Activated T-helper 1 cell treated with anti-CD3 and anti-CD28 coated beads, Interleukin-12 subunit alpha, Interleukin-12 subunit beta, Interleukin-2, Interleukin-4 antibody, amounts not matched to agents 30 ng/mL and 10 ng/mL and 1 ng/mL, durations not matched to agents 14 hours and 24 hours and 36 hours (primary cell): ENCODE results near the gene TAF4. TPM values are rescaled to one million over a fixed set of nuclear protein-coding genes. Genes with fewer than 3 reads are reported as not detected.

Experiments
- DNase-seq: peaks from one replicate; pipeline ENCODE4 v3.0.0; 2021; ENCODE audit warnings: low spot score
- H3K27ac Mint-ChIP-seq: one replicate; pipeline ENCODE4 v1.8.0; 2021; ENCODE audit warnings: mild to moderate bottlenecking, mixed read lengths
- H3K27me3 Mint-ChIP-seq: one replicate; pipeline ENCODE4 v1.8.0; 2022; ENCODE audit warnings: mild to moderate bottlenecking, moderate library complexity, mixed read lengths; ENCODE audit not compliant: insufficient read depth
- H3K36me3 Mint-ChIP-seq: one replicate; pipeline ENCODE4 v1.8.0; 2021; ENCODE audit warnings: low read depth, mixed read lengths
- H3K4me1 Mint-ChIP-seq: one replicate; pipeline ENCODE4 v1.8.0; 2021; ENCODE audit warnings: low read depth, mixed read lengths
- H3K4me3 Mint-ChIP-seq: one replicate; pipeline ENCODE4 v1.8.0; 2021; ENCODE audit warnings: mild to moderate bottlenecking, moderate library complexity, mixed read lengths
- H3K9me3 Mint-ChIP-seq: one replicate; pipeline ENCODE4 v1.8.0; 2021; ENCODE audit warnings: mixed read lengths
- intact Hi-C: fragments of 100-400 bp; cut with micrococcal nuclease; formaldehyde crosslinking; loops from one replicate; pipeline ENCODE4 v1.15.1; 2024
- total RNA-seq: library from RNA; stranded (reverse); gene quantifications from 2 replicates; pipeline ENCODE4 v1.2.3, GENCODE V29; 2022

The TAF4 gene, protein sequence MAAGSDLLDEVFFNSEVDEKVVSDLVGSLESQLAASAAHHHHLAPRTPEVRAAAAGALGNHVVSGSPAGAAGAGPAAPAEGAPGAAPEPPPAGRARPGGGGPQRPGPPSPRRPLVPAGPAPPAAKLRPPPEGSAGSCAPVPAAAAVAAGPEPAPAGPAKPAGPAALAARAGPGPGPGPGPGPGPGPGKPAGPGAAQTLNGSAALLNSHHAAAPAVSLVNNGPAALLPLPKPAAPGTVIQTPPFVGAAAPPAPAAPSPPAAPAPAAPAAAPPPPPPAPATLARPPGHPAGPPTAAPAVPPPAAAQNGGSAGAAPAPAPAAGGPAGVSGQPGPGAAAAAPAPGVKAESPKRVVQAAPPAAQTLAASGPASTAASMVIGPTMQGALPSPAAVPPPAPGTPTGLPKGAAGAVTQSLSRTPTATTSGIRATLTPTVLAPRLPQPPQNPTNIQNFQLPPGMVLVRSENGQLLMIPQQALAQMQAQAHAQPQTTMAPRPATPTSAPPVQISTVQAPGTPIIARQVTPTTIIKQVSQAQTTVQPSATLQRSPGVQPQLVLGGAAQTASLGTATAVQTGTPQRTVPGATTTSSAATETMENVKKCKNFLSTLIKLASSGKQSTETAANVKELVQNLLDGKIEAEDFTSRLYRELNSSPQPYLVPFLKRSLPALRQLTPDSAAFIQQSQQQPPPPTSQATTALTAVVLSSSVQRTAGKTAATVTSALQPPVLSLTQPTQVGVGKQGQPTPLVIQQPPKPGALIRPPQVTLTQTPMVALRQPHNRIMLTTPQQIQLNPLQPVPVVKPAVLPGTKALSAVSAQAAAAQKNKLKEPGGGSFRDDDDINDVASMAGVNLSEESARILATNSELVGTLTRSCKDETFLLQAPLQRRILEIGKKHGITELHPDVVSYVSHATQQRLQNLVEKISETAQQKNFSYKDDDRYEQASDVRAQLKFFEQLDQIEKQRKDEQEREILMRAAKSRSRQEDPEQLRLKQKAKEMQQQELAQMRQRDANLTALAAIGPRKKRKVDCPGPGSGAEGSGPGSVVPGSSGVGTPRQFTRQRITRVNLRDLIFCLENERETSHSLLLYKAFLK
- 26.3 and 28.3 TPM in 2 replicates for total RNA-seq

DNA sequence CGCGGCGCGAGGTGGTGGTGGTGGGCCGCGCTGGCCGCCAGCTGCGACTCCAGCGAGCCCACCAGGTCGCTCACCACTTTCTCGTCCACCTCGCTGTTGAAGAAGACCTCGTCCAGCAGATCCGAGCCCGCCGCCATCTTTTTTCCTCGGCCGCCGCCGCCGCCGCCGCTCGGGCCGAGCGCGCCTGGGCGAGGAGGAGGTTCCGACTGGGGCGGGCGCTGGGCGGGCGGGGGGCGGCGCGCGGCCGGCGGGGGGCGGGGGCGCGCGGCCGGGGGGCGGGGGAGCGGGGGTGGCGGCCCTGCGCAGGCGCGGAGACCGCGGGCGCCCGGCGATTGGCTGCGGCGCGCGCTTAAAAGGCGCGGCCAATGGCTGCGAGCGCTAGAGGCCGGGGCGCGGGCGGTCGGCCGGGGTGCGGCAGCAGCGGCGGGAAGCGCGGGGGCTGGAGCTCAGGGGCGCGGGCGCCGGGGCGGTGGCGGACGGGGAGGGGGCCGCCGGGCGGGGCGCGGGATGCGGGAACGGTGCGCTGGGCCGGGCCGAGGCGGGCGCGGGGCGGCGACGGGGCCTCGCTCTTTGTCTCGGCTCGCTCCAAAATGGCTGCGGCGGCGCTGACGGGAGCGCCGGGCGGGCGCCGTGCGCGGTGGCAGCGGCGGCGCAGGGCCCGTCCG, at the start of gene TAF4:
TAF4 (minus strand) TSS at position 208 of the 665 bp plus-strand sequence; CDS start at position 137, 71 bp downstream.
- intact Hi-C loops: loop anchor here (1.0 to 10.0 kb wide), 7 partner anchors 55 to 859 kb away; partner anchors contain the start of genes ADRM1, DIDO1, MRGBP and MTG2
- Mint-ChIP-seq H3K27me3 (peaks cover 6% of the 10 kb centered on the region), H3K9me3 (no peaks in the 10 kb centered on the region), H3K4me1 (peaks cover 42% of the 10 kb centered on the region), H3K4me3 (peak within 1 kb of the TSS; percentile 84), H3K36me3 (peaks cover 5% of the 10 kb centered on the region), H3K27ac (peak within 1 kb of the TSS; percentile 84)
- DNase-seq: peak; percentile 80

DNA sequence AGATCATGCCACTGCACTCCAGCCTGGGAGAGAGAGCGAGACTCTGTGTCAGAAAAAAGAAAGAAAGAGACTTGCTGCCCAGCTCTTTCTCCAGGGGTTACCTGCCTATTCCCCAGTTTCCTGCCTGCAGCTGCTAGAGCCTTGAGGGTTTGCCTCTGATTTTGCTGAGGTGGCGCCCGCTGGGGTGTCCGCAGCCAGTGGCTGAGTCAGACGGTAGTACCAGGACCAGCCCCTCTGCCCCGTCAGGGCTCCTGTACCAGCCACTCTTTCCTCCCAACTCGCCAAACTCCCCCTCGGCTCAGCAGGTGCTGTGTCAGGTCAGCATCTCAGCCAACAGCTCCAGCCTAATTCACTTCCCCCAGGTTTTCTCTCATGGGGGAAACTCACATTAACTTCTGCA, 49.2 kb upstream of the TAF4 start:
- Mint-ChIP-seq H3K9me3 (peaks cover 25% of the 10 kb centered on the region), H3K4me3 (no peak overlapping the region), H3K27ac (no peak overlapping the region), H3K27me3 (no peaks in the 10 kb centered on the region), H3K36me3 (peaks cover 2% of the 10 kb centered on the region), H3K4me1 (no peaks in the 10 kb centered on the region)
- no peak for DNase-seq
- intact Hi-C loops: no loop called here

DNA sequence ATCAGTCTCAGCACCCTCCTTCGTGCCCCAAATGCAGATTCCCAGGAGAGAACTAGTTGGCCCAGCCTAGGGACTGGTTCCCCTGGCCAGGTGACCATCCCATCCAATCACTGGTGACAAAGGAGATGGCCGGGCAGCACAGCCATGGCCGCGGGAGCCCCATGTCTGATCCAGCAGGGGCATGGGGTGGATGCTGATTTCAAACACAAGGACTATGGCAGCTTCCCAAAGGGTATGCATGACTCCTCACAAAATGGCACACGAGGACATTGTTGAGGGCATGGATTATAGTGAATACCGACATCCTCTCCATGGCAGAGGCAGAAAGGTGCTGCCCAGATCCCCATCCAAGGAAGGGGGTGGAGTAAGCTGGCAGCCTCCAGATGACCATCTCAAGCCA, 46.7 kb upstream of the TAF4 start:
- no peaks in the 10 kb centered on the region for H3K27me3 Mint-ChIP-seq
- no peaks in the 10 kb centered on the region for H3K4me1 Mint-ChIP-seq
- intact Hi-C loops: no loop called here
- H3K36me3 Mint-ChIP-seq: peaks cover 4% of the 10 kb centered on the region
- DNase-seq: no peak
- H3K27ac Mint-ChIP-seq: no peak overlapping the region
- H3K4me3 Mint-ChIP-seq: no peak overlapping the region
- peaks cover 47% of the 10 kb centered on the region for H3K9me3 Mint-ChIP-seq

DNA sequence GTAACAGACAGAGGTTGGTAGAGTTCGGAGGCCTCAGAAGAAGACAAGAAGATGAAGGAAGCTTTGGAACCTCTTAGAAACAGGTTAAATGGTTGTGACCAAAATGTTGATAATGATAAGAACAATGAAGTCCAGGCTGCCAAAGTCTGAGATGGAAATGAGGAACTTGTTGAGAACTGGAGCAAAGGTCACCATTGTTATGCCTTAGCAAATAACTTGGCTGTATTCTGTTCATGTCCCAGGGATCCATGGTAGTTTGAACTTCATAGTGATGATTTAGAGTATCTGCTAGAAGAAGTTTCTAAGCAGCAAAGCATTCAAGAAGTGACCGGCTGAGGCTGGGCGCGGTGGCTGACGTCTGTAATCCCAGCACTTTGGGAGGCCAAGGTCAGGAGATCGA, 45.5 kb upstream of the TAF4 start:
- no peak for DNase-seq
- H3K9me3 Mint-ChIP-seq: peaks cover 55% of the 10 kb centered on the region
- no peaks in the 10 kb centered on the region for H3K27me3 Mint-ChIP-seq
- intact Hi-C loops: no loop called here
- no peak overlapping the region for H3K27ac Mint-ChIP-seq
- no peak overlapping the region for H3K4me3 Mint-ChIP-seq
- H3K4me1 Mint-ChIP-seq: no peaks in the 10 kb centered on the region
- peaks cover 5% of the 10 kb centered on the region for H3K36me3 Mint-ChIP-seq

DNA sequence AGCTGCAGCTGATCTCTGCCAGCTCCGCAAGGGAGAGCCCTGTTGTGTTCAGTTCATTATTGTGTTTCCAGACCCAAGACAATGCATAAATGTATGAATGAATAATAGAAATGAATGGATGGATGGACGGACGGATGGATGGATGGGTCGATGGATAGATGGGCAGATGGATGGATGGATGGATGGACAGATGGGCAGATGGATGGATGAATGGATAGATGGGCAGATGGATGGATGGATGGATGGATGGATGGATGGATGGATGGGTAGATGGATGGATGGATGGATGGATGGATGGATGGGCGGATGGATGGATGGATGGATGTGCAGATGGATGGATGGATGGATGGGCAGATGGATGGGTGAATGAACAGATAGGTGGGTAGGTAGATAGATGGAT, 39.9 kb upstream of the TAF4 start:
- Mint-ChIP-seq H3K9me3 (peaks cover 53% of the 10 kb centered on the region), H3K4me3 (no peak overlapping the region), H3K4me1 (no peaks in the 10 kb centered on the region), H3K36me3 (peaks cover 3% of the 10 kb centered on the region), H3K27me3 (no peaks in the 10 kb centered on the region), H3K27ac (no peak overlapping the region)
- intact Hi-C loops: no loop called here
- DNase-seq: no peak

DNA sequence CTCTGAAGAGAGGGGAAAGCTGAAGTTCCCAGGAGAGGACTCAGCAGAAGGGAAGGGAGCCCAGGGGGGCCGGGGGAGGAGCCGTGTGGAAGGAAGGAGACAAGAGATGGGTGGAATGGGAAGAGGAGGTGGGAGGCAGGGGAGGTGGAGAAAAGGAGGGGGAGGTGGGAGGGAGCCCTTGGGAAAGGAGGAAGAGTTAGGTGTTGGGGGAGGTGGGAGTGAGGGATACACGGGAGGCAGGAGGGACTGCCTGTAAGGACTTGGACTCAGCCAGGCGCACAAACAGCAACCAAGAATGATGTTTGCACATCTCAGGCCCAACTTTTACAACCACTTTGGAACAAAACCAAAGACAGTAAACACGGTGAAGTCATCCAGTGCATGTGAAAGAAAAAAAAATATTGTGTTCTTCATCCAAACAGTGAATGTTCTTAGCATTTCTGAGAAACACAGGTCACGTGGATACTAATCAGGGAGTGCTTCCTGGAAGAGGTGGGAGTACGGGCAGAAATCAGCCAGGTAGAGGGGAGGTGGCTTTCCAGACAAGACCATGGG, 39.2 kb upstream of the TAF4 start:
- no peak overlapping the region for H3K4me3 Mint-ChIP-seq
- no peaks in the 10 kb centered on the region for H3K27me3 Mint-ChIP-seq
- H3K36me3 Mint-ChIP-seq: peaks cover 3% of the 10 kb centered on the region
- no peak for DNase-seq
- H3K4me1 Mint-ChIP-seq: no peaks in the 10 kb centered on the region
- intact Hi-C loops: no loop called here
- H3K9me3 Mint-ChIP-seq: peaks cover 55% of the 10 kb centered on the region
- H3K27ac Mint-ChIP-seq: no peak overlapping the region

DNA sequence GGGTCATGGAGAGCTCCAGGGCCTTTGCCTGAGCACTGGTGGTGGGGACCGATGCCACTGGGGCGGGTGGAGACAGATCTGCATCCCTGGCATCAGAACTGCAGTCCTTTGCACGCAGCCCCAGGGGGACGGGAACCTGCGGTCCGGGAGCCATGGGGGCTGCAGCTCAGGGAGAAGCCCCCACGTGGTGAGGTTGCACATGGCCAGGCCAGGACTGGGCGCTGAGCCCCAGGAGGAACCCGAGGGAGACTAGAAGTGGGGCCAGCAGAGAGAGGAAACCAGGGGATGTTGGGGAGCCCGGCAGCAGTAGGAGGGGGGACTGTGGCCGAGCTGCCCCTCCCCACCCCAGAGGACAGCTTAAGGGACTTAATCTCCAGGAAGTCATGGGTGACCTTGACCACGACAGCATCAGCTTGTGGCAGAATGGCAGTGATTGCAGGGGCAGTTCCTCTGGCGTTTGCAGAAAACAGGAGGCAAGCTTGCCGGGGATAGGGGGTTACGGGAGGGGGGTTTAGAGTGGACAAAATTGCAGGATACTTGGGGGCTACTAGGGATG, 38.6 kb upstream of the TAF4 start:
- no peak overlapping the region for H3K27ac Mint-ChIP-seq

DNA sequence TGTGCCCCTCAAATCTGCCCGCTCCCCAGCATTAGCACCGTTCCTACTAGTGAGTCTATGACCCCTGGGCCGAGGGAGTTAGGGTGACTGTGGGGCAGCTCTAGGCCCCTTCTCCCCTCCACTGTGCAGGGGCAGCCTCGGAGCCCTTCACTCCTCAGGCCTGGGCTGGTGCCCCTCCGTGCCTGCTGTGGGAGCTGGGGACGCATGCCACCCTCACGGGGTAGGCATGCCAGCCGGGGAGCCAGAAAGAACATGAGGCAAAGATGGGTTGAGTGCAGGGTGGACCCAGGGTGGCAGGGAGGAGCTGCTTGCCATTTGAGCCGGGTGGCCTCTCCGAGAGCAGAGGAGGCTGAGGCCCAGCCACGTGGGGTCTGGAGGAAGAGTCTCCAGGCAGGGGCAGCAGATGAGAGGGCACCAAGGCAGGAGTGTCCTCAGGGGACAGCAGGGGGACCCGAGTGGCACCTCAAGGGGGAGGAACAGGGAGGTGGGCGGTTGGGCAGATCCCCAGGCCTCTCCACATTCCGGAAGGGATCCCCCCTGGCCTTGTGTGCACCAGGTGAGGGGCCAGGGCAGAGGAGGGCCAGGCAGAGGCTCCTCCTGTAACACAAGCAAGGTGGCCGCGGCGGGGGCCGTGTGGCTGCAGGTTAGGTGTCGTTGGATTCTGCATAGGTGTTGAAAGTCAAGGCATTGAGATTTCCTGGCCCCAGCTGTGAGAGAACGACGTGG, 38.0 kb upstream of the TAF4 start:
- Mint-ChIP-seq H3K4me3 (no peak overlapping the region), H3K36me3 (peaks cover 1% of the 10 kb centered on the region), H3K27ac (no peak overlapping the region), H3K9me3 (peaks cover 48% of the 10 kb centered on the region), H3K4me1 (no peaks in the 10 kb centered on the region), H3K27me3 (no peaks in the 10 kb centered on the region)
- no peak for DNase-seq
- intact Hi-C loops: no loop called here

More for the DNA sequence above, 38.6 kb upstream of the TAF4 start:
- intact Hi-C loops: no loop called here
- H3K4me1 Mint-ChIP-seq: no peaks in the 10 kb centered on the region
- H3K4me3 Mint-ChIP-seq: no peak overlapping the region
- no peaks in the 10 kb centered on the region for H3K27me3 Mint-ChIP-seq
- no peak for DNase-seq
- peaks cover 54% of the 10 kb centered on the region for H3K9me3 Mint-ChIP-seq
- peaks cover 3% of the 10 kb centered on the region for H3K36me3 Mint-ChIP-seq

DNA sequence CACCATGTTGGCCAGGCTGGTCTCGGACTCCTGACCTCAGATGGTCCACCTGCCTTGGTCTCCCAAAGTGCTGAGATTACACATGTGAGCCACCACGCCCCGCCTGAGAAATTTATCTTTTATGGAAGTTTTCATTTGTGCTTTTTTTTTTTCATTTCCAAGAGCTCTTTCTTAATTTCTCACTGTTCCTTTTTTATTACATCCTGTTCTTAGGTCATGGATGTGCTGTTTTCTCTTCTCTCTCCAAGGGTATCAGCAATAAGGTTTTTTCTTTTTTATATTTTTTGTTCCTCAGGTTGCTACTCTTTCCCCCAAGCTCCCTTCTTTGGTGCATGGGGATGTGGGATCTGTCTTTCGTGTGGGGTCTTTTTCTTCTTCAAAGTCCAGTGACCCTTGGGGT, 35.4 kb upstream of the TAF4 start:
- H3K27me3 Mint-ChIP-seq: no peaks in the 10 kb centered on the region
- peaks cover 28% of the 10 kb centered on the region for H3K9me3 Mint-ChIP-seq
- no peak overlapping the region for H3K27ac Mint-ChIP-seq

DNA sequence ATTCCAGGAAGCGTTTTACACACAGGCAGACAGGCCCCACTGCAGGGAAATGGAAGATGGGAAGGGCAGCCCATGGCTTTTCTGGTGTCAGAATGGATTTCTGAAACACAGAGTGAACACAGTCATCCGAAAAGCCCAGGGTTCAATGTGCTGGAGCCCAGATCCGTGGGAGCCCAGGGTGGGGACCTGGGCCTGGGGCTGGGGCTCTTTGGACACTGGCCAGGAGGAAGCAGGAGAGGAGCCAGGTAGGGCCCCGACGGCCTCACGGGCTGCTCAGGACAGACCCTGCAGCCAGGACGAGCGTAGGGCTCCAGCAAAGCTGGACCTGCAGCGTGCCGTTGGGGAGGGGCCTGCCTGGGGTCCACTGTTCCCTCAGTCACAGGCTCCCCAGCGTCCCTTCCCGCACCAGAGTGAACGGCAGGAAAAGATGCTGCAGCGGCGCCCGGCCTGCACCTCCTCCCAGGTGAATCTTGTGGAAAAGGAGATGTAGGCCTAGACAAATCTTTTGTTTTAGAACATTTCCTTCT, 32.3 kb upstream of the TAF4 start:
- intact Hi-C loops: no loop called here
- peaks cover 17% of the 10 kb centered on the region for H3K9me3 Mint-ChIP-seq
- H3K27me3 Mint-ChIP-seq: no peaks in the 10 kb centered on the region
- H3K27ac Mint-ChIP-seq: no peak overlapping the region
- H3K36me3 Mint-ChIP-seq: no peaks in the 10 kb centered on the region
- H3K4me3 Mint-ChIP-seq: no peak overlapping the region
- no peaks in the 10 kb centered on the region for H3K4me1 Mint-ChIP-seq
- no peak for DNase-seq

More for the DNA sequence above, 35.4 kb upstream of the TAF4 start:
- DNase-seq: no peak
- no peaks in the 10 kb centered on the region for H3K4me1 Mint-ChIP-seq
- H3K4me3 Mint-ChIP-seq: no peak overlapping the region
- no peaks in the 10 kb centered on the region for H3K36me3 Mint-ChIP-seq
- intact Hi-C loops: no loop called here
